ENCODE measurements around the gene NCKAP1. TPM values are rescaled to one million over a fixed set of nuclear protein-coding genes. Genes with fewer than 3 reads are reported as not detected.
"Not testable (repeated sequence)": the region's sequence is repeated elsewhere in the genome, so short reads cannot be mapped to it uniquely, and the experiment has no call there.

NCKAP1 gene
- total and polyA plus RNA-seq, 4 donors = 16.1 to 64.2 (median 24.4) TPM

DNA sequence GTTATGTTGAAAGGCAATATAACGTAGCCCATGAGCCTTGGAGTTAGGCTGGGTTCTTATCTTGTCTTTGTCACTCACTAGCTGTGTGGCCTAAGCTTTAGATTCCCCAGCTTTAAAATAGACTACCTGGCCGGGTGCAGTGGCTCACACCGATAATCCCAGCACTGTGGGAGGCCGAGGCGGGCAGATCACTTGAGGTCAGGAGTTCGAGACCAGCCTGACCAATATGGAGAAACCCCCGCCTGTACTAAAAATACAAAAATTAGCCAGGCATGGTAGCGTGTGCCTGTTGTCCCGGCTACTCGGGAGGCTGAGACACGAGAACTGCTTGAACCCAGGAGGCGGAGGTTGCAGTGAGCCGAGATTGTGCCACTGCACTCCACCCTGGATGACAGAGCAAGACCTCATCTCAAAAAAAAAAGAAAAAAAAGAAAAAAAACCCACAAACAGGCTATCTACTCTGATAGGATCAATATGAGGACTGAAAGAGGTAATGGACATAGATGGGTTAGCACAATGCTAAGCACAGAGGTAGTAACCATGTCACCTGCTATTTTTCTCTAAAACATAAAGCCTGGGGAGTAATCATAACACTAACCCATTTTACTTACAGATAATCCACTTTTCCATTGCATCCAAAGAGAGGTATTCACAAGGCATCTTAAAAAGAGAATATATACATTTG is 43.9 kb downstream of the NCKAP1 start:
- Histone ChIP-seq H3K9ac (ENCODE audit: low read depth in 1 of 2, low read length in 2 of 2) (no peak overlapping the region), H3K36me3 (ENCODE audit: control insufficient read depth in 4 of 4, insufficient read depth in 3 of 4, low read depth in 1 of 4, low read length in 3 of 4) (peaks cover 0 to 25% (median 16%) of the 10 kb centered on the region in 4 donors), H3K27me3 (ENCODE audit: control insufficient read depth in 4 of 4, insufficient read depth in 4 of 4, low read length in 3 of 4) (no peaks in the 10 kb centered on the region), H3K27ac (ENCODE audit: low read depth in 1 of 2, low read length in 2 of 2) (no peak overlapping the region), H3K4me3 (ENCODE audit: low read depth in 1 of 3, low read length in 3 of 3) (no peak overlapping the region), H3K9me3 (ENCODE audit: control insufficient read depth in 4 of 4, low read length in 3 of 4) (no peaks in the 10 kb centered on the region), H3K4me1 (ENCODE audit: control insufficient read depth in 4 of 4, insufficient read depth in 4 of 4, low read length in 3 of 4) (no peaks in the 10 kb centered on the region)
- TF ChIP-seq, protein P1, sequence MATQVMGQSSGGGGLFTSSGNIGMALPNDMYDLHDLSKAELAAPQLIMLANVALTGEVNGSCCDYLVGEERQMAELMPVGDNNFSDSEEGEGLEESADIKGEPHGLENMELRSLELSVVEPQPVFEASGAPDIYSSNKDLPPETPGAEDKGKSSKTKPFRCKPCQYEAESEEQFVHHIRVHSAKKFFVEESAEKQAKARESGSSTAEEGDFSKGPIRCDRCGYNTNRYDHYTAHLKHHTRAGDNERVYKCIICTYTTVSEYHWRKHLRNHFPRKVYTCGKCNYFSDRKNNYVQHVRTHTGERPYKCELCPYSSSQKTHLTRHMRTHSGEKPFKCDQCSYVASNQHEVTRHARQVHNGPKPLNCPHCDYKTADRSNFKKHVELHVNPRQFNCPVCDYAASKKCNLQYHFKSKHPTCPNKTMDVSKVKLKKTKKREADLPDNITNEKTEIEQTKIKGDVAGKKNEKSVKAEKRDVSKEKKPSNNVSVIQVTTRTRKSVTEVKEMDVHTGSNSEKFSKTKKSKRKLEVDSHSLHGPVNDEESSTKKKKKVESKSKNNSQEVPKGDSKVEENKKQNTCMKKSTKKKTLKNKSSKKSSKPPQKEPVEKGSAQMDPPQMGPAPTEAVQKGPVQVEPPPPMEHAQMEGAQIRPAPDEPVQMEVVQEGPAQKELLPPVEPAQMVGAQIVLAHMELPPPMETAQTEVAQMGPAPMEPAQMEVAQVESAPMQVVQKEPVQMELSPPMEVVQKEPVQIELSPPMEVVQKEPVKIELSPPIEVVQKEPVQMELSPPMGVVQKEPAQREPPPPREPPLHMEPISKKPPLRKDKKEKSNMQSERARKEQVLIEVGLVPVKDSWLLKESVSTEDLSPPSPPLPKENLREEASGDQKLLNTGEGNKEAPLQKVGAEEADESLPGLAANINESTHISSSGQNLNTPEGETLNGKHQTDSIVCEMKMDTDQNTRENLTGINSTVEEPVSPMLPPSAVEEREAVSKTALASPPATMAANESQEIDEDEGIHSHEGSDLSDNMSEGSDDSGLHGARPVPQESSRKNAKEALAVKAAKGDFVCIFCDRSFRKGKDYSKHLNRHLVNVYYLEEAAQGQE (IDR thresholded peaks at IDR 0.05) = no peak
- TF ChIP-seq RXRA (IDR thresholded peaks at IDR 0.05) (no peak), FOXA2 (IDR thresholded peaks at IDR 0.05) (no peak), SP1 (IDR thresholded peaks at IDR 0.05) (no peak), GABPA (IDR thresholded peaks at IDR 0.05 in 1 of 2, conservative IDR thresholded peaks at IDR 0.05 in 1 of 2) (no peak), JUND (IDR thresholded peaks at IDR 0.05) (no peak)
- TF ChIP-seq, protein P2, sequence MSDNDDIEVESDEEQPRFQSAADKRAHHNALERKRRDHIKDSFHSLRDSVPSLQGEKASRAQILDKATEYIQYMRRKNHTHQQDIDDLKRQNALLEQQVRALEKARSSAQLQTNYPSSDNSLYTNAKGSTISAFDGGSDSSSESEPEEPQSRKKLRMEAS (IDR thresholded peaks at IDR 0.05) = no peak
- no peak for DNase-seq (ENCODE audit: low spot score)
- WGBS = 97% methylated on average over 13 of the region's 13 CpGs

DNA sequence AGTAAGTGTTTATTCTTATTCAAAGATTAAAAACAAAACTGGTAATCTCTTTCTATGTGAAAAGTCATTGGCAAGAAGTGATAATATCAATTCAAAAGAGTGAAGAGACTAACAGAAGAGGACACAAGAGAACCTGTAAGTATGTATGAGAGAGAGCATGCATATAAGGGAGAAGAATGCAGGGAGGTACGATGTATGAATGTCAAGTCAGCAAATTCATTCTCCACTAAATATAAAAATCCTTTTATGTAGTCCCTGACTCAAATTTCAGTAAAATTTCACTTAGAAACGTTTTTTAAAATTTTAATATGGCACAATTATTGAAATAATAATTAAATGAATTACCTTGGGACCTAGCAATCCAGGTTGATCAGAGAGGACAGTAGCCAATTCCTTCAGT is 55.3 kb downstream of the NCKAP1 start:
- WGBS = 62% methylated on average over 2 of the region's 2 CpGs
- no peak for TF ChIP-seq JUND (IDR thresholded peaks at IDR 0.05)
- TF ChIP-seq SP1 (IDR thresholded peaks at IDR 0.05) = no peak
- TF ChIP-seq EGR1 (IDR thresholded peaks at IDR 0.05; ENCODE audit: low read depth in 2 of 2) = no peak
- TF ChIP-seq, protein P3, sequence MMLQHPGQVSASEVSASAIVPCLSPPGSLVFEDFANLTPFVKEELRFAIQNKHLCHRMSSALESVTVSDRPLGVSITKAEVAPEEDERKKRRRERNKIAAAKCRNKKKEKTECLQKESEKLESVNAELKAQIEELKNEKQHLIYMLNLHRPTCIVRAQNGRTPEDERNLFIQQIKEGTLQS (IDR thresholded peaks at IDR 0.05) = no peak
- TF ChIP-seq, protein P4, sequence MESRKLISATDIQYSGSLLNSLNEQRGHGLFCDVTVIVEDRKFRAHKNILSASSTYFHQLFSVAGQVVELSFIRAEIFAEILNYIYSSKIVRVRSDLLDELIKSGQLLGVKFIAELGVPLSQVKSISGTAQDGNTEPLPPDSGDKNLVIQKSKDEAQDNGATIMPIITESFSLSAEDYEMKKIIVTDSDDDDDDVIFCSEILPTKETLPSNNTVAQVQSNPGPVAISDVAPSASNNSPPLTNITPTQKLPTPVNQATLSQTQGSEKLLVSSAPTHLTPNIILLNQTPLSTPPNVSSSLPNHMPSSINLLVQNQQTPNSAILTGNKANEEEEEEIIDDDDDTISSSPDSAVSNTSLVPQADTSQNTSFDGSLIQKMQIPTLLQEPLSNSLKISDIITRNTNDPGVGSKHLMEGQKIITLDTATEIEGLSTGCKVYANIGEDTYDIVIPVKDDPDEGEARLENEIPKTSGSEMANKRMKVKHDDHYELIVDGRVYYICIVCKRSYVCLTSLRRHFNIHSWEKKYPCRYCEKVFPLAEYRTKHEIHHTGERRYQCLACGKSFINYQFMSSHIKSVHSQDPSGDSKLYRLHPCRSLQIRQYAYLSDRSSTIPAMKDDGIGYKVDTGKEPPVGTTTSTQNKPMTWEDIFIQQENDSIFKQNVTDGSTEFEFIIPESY (IDR thresholded peaks at IDR 0.05) = no peak
- no peak for TF ChIP-seq TAF1 (conservative IDR thresholded peaks at IDR 0.05)
- no peak for TF ChIP-seq FOXA1 (IDR thresholded peaks at IDR 0.05)
- no peak for TF ChIP-seq RAD21 (IDR thresholded peaks at IDR 0.05)
- TF ChIP-seq YY1 (IDR thresholded peaks at IDR 0.05) = no peak
- TF ChIP-seq NR2F2 (IDR thresholded peaks at IDR 0.05) = no peak
- no peak for TF ChIP-seq HNF4G (IDR thresholded peaks at IDR 0.05)
- TF ChIP-seq, protein P1 (IDR thresholded peaks at IDR 0.05) = no peak
- H3K4me3 ChIP-seq (ENCODE audit: low read depth in 1 of 3, low read length in 3 of 3) = no peak overlapping the region

DNA sequence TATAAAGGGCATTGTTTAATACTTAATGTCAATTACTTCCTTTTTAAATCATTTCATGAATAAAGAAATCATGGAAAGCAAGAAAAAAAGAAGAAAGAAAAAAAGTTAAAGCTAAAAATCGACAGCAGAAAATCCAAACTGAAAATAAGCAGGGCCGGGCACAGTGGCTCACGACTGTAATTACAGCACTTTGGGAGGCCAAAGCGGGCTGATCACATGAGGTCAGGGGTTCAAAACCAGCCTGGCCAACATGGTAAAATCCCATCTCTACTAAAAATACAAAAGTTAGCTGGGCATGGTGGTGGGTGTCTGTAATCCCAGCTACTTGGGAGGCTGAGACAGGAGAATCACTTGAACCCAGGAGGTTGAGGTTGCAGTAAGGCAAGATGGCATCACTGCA is 56.8 kb downstream of the NCKAP1 start:
- not testable (repeated sequence) for H3K4me1 ChIP-seq (ENCODE audit: control insufficient read depth in 4 of 4, insufficient read depth in 4 of 4, low read length in 3 of 4); H3K9me3 ChIP-seq (ENCODE audit: control insufficient read depth in 4 of 4, low read length in 3 of 4); H3K27ac ChIP-seq (ENCODE audit: low read depth in 1 of 2, low read length in 2 of 2); H3K9ac ChIP-seq (ENCODE audit: low read depth in 1 of 2, low read length in 2 of 2); H3K4me3 ChIP-seq (ENCODE audit: low read depth in 1 of 3, low read length in 3 of 3); DNase-seq (ENCODE audit: low spot score); H3K27me3 ChIP-seq (ENCODE audit: control insufficient read depth in 4 of 4, insufficient read depth in 4 of 4, low read length in 3 of 4)
- WGBS = 85% methylated on average over 4 of the region's 4 CpGs
- peaks cover 2 to 21% (median 10%) of the 10 kb centered on the region in 4 donors for H3K36me3 ChIP-seq (ENCODE audit: control insufficient read depth in 4 of 4, insufficient read depth in 3 of 4, low read depth in 1 of 4, low read length in 3 of 4)

More for the DNA sequence above, 55.3 kb downstream of the NCKAP1 start:
- H3K9me3 ChIP-seq (ENCODE audit: control insufficient read depth in 4 of 4, low read length in 3 of 4) = no peaks in the 10 kb centered on the region
- H3K27ac ChIP-seq (ENCODE audit: low read depth in 1 of 2, low read length in 2 of 2) = no peak overlapping the region
- no peaks in the 10 kb centered on the region for H3K27me3 ChIP-seq (ENCODE audit: control insufficient read depth in 4 of 4, insufficient read depth in 4 of 4, low read length in 3 of 4)
- DNase-seq (ENCODE audit: low spot score) = no peak
- peaks cover 0 to 3% (median 0%) of the 10 kb centered on the region in 4 donors for H3K4me1 ChIP-seq (ENCODE audit: control insufficient read depth in 4 of 4, insufficient read depth in 4 of 4, low read length in 3 of 4)
- peaks cover 4 to 21% (median 11%) of the 10 kb centered on the region in 4 donors for H3K36me3 ChIP-seq (ENCODE audit: control insufficient read depth in 4 of 4, insufficient read depth in 3 of 4, low read depth in 1 of 4, low read length in 3 of 4)
- no peak overlapping the region for H3K9ac ChIP-seq (ENCODE audit: low read depth in 1 of 2, low read length in 2 of 2)

Data from liver (tissue), 9 donors.